Dendritic cell treated with granulocyte-macrophage colony-stimulating factor and Interleukin-4, amounts not matched to agents 40 ng/mL and 50 ng/mL, for 4 days (primary cell): ENCODE results near the gene ZC3H4.
"Not testable (repeated sequence)": the region's sequence is repeated elsewhere in the genome, so short reads cannot be mapped to it uniquely, and the experiment has no call there.

Source experiments
- H3K27ac Mint-ChIP-seq: one replicate; pipeline ENCODE4 v1.8.0; 2022; ENCODE audit warnings: mild to moderate bottlenecking, mixed read lengths
- H3K27me3 Mint-ChIP-seq: one replicate; pipeline ENCODE4 v1.8.0; 2022; ENCODE audit warnings: mild to moderate bottlenecking, mixed read lengths
- H3K36me3 Mint-ChIP-seq: one replicate; pipeline ENCODE4 v1.8.0; 2022; ENCODE audit warnings: low read depth, mixed read lengths
- H3K4me1 Mint-ChIP-seq: one replicate; pipeline ENCODE4 v1.8.0; 2022; ENCODE audit warnings: low read depth, mixed read lengths
- H3K4me3 Mint-ChIP-seq: one replicate; pipeline ENCODE4 v1.8.0; 2022; ENCODE audit warnings: mild to moderate bottlenecking, moderate library complexity, mixed read lengths
- H3K9me3 Mint-ChIP-seq: one replicate; pipeline ENCODE4 v1.8.0; 2022; ENCODE audit warnings: mixed read lengths
- intact Hi-C: fragments of 100-400 bp; cut with micrococcal nuclease; formaldehyde crosslinking; loops from one replicate; pipeline ENCODE4 v1.15.0; 2022

ZC3H4 gene

DNA sequence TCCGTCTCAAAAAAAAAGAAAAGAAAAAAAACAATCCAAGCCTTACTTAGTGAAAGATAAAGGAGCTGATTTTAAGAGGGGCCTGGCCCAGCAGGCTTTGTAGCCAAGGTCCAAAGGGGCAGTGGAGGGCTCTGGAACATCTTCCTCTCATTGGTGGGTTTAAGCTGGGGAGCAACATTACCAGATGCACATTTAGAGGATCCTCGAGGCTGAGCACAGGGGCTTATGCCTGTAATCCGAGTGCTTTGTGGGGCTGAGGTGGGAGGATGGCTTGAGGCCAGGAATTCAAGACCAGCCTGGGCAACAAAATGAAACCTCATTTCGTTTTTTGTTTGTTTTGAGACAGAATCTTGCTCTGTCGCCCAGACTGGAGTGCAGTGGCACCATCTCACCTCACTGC lies 57.2 kb downstream of the ZC3H4 start:
- peaks cover 10% of the 10 kb centered on the region for H3K4me1 Mint-ChIP-seq
- no peaks in the 10 kb centered on the region for H3K36me3 Mint-ChIP-seq
- H3K27ac Mint-ChIP-seq, result no peak overlapping the region
- intact Hi-C loops, result no loop called here
- H3K27me3 Mint-ChIP-seq, result peaks cover 19% of the 10 kb centered on the region
- H3K4me3 Mint-ChIP-seq, result no peak overlapping the region
- H3K9me3 Mint-ChIP-seq, result no peaks in the 10 kb centered on the region

DNA sequence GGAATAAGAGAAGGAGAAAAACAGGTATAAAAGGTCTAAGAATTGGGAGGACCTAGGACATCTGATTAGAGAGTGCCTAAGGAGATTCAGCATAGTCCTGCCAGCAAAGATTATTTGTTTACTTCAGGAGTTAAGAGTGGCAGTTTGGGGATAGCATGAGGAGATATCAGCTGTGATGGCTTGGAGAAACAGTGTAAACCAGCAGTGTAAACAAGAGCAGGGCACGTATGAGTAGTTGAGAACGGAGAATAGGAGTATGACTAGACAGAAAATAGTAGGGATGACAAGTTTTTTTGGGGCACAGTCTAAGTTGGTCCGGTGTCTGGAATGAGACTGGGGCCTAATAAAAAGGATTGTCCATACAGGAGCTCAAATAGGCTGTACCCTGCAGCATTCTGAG lies 63.0 kb downstream of the ZC3H4 start:
- H3K4me3 Mint-ChIP-seq, H3K27ac Mint-ChIP-seq, H3K9me3 Mint-ChIP-seq, intact Hi-C loops: not testable (repeated sequence)
- Mint-ChIP-seq H3K27me3 (peaks cover 14% of the 10 kb centered on the region), H3K4me1 (peaks cover 28% of the 10 kb centered on the region), H3K36me3 (peaks cover 22% of the 10 kb centered on the region)

DNA sequence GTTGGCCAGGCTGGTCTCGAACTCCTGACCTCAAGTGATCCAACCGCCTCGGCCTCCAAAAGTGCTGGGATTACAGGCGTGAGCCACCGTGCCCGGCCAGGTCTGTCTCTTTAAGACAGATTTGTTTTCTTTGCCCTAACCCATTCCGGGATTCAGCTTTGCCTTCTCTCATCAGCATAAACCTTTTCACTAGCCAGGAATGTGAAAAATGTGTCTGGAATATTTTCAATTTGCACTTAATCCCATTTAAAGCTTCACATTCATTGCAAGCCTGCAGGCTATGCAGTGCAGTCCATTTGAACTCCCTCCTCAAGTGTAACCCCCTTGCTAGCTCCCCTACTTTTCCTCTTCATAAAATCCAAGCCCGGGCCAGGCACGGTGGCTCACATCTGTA lies 64.3 kb downstream of the ZC3H4 start:
- Mint-ChIP-seq H3K27ac (peak overlapping the region; percentile 84), H3K4me3 (peak overlapping the region; percentile 87), H3K36me3 (peaks cover 24% of the 10 kb centered on the region), H3K4me1 (peaks cover 28% of the 10 kb centered on the region), H3K9me3 (no peaks in the 10 kb centered on the region), H3K27me3 (peaks cover 6% of the 10 kb centered on the region)
- intact Hi-C loops, result no loop called here

DNA sequence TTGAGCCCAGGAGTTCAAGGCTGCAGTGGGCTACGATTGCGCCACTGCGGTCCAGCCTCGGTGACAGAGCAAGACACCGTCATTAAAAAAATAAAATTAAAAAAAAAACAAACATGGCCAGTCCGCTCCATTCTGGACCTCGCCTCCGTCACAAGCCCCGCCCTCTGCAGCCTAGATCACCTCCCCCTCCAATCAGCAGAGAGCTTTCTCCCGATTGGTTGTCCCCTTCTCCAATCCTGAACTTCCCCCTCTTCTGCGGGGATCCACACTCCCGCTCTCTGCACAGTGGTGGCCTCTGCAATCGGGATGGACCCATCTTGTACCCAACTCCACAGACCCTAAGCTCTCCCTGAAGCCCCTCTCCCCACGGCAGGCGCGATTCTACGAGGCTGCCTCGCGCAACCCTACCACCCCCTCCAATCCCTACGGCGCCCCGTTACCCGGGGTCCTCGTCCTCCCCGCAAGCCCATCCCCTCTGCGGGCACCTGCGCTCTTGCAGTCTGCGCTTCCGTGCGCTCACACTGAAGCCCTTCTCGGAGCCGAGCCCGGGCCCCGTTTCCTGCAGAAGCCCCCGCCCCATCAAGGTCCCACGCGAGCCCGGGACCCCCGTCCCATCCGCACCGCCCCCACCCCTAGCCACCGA lies 65.7 kb downstream of the ZC3H4 start:
- peaks cover 28% of the 10 kb centered on the region for H3K4me1 Mint-ChIP-seq
- intact Hi-C loops, result no loop called here
- H3K27ac Mint-ChIP-seq, result peak overlapping the region; percentile 84
- H3K9me3 Mint-ChIP-seq, result no peaks in the 10 kb centered on the region
- peaks cover 29% of the 10 kb centered on the region for H3K36me3 Mint-ChIP-seq
- peak overlapping the region; percentile 87 for H3K4me3 Mint-ChIP-seq
- H3K27me3 Mint-ChIP-seq, result no peaks in the 10 kb centered on the region

DNA sequence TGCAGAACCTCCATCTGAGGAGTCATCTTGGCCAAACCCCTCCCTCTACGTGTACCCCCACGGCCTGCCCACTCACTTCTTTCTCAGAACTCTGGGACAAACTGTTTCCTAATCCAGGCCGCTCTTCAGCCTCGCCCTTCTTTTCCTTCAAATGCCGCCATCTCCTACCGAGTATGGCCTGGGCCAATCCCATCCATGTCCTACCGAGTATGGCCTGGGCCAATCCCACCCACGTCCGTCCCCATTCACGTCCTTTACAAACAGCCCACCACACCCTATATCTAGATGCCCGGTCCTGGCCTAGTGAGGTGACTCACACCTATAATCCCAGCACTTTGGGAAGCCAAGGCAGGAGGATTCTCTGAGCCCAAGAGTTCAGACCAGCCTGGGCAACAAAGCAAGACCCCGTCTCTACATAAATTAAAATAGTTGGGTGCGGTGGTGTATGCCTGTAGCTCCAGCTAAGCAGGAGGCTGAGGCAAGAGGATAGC lies 66.3 kb downstream of the ZC3H4 start:
- H3K36me3 Mint-ChIP-seq, result peaks cover 32% of the 10 kb centered on the region
- peak overlapping the region; percentile 87 for H3K4me3 Mint-ChIP-seq
- peaks cover 25% of the 10 kb centered on the region for H3K4me1 Mint-ChIP-seq
- H3K27me3 Mint-ChIP-seq, result no peaks in the 10 kb centered on the region
- intact Hi-C loops, result no loop called here
- H3K27ac Mint-ChIP-seq, result peak overlapping the region; percentile 84
- H3K9me3 Mint-ChIP-seq, result no peaks in the 10 kb centered on the region

DNA sequence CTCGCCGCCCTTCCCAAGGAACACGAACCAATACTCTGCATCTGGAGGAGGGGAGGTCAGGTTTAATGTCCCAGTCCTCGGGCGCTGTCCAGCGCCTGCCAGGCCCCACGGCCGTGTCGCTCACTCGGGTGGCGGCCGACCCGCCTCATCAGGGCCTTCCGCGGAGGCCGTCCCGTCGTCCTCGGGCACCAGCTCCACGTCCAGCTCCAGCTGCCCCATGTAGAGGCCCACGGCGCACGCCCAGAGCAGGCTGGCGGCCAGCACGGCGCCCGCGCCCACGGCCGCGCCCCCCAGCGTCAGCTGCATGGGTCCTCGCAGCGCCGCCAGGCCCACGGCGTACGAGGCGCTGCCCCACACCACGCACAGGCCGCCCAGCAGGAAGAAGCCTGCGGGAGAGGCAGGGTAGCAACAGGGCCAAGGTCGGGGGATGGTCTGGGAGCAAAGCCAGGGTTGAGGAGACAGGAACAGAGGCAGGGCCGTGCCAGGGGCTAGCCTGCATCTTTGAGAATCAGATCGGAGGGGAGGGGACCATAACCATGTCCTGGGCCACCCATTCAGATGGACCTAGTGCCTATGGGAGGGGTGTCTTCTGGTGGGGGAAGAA lies 67.6 kb downstream of the ZC3H4 start:
- Mint-ChIP-seq H3K4me3 (no peak overlapping the region), H3K4me1 (peaks cover 18% of the 10 kb centered on the region), H3K27me3 (no peaks in the 10 kb centered on the region), H3K27ac (no peak overlapping the region), H3K9me3 (no peaks in the 10 kb centered on the region), H3K36me3 (peaks cover 37% of the 10 kb centered on the region)
- intact Hi-C loops, result no loop called here

DNA sequence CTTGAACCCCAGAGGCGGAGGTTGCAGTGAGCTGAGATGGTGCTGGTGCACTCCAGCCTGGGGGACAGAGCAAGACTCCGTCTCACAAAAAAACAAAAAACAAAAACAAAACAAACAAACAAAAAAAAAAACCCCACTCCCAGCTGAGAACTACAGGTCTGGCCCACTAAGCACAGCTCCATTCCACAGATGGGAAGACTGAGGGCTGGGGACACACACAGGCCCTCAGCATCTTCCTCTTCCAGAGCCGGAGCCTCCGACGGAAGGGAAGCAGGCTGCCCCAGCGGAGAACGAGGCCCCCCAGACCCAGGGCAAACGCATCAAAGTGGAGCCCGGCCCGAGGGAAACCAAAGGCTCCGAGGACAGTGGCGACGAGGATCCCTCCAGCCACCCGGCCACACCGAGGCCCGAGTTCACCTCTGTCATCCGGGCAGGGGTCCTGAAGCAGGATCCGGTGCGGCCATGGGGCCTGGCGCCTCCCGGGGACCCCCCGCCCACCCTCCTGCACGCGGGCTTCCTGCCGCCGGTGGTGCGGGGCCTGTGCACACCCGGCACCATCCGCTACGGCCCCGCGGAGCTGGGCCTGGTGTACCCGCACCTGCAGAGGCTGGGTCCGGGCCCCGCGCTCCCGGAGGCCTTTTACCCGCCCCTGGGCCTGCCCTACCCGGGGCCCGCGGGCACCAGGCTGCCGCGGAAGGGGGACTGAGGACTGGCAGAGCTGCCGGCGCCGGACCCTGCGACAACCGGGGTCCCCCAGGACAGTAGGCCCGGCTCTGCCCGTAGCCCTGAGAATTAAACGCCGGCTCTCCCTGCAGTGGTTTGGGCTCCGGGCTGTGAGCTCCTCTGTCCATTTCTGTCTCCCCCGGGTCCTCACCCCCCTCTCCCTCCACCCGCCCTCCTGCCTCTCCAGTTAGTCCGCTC lies 68.4 kb downstream of the ZC3H4 start:
- Mint-ChIP-seq H3K9me3 (no peaks in the 10 kb centered on the region), H3K4me3 (no peak overlapping the region), H3K4me1 (peaks cover 18% of the 10 kb centered on the region), H3K27ac (no peak overlapping the region), H3K27me3 (no peaks in the 10 kb centered on the region), H3K36me3 (peaks cover 40% of the 10 kb centered on the region)
- intact Hi-C loops, result no loop called here

DNA sequence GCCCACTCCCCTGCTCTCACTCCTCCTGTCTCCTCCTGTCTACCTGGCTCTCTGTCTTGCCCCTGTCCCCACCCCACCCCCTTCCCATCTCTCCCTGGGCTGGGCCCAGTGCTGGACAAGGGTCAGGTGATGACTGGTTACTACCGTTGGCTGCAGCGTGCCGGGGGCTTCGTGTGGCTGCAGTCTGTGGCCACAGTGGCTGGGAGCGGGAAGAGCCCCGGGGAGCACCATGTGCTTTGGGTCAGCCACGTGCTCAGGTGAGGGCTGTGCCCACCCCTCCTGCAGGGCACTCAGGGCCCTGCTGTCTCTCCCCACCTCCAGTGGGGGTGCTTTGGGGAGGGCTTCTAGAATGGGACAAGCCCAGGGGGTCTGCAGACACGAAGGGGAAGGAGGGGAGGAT lies 72.7 kb downstream of the ZC3H4 start:
- peaks cover 23% of the 10 kb centered on the region for H3K36me3 Mint-ChIP-seq
- no peaks in the 10 kb centered on the region for H3K9me3 Mint-ChIP-seq
- no peak overlapping the region for H3K4me3 Mint-ChIP-seq
- peaks cover 9% of the 10 kb centered on the region for H3K4me1 Mint-ChIP-seq
- H3K27ac Mint-ChIP-seq, result no peak overlapping the region
- intact Hi-C loops, result no loop called here
- H3K27me3 Mint-ChIP-seq, result peaks cover 18% of the 10 kb centered on the region

DNA sequence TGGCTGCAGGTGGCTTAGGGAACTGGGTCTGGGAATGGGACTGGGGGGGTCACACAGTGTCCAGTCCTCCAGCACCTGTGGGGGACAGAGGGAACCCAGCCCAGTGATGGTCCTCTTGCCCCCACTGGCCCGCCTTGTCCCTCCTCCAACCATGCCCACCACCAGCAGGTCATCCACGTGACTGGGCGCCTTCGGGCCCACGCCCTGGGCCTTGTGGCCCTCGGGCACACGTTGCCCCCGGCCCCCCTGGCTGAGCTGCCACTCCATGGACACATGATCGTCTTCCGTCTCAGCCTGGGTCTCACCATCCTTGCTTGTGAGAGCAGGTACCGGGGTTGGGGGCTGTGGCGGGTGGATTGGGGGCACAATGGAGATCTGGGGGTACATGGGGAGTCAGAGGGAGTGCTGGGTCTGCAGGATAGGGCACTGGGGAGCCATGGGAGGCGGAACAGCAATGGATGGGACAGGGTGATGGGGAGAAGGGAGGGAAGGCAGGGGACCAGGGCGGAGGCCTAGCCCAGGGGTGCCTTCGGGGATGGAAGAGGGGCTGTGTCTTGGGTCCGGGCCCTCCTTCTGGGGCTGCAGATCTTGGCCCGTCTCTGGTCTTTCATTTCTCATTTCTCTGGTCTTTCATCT lies 74.2 kb downstream of the ZC3H4 start:
- Mint-ChIP-seq H3K4me1 (peaks cover 21% of the 10 kb centered on the region), H3K36me3 (peaks cover 19% of the 10 kb centered on the region), H3K9me3 (no peaks in the 10 kb centered on the region), H3K4me3 (no peak overlapping the region), H3K27ac (no peak overlapping the region), H3K27me3 (peaks cover 28% of the 10 kb centered on the region)
- intact Hi-C loops, result loop anchor here (5.0 kb wide), 1 partner anchor 88 kb away; no protein-coding TSS in a partner anchor

DNA sequence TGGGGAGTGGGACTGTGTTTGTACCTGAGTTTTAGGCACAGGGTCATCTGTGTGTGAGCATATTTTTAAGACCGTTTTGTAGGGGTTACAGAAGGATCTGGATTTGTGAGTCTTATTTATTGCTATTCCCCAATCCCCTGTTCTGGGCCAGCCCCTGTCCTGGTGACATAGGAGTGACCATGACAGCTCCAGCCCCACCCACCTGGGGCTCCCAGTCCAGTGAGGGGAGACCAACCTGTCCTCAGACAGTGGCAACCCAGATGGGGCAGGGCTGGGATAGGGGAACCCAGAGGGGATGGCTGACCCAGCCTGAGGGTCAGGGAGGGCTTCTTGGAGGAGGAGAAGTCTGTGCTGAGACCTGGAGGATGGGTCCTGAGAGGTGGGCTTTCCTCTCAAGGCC lies 75.8 kb downstream of the ZC3H4 start:
- Mint-ChIP-seq H3K9me3 (no peaks in the 10 kb centered on the region), H3K4me3 (no peak overlapping the region), H3K27me3 (peaks cover 39% of the 10 kb centered on the region), H3K4me1 (peaks cover 21% of the 10 kb centered on the region), H3K27ac (no peak overlapping the region), H3K36me3 (peaks cover 13% of the 10 kb centered on the region)
- intact Hi-C loops, result loop anchor here (5.0 kb wide), 1 partner anchor 90 kb away; no protein-coding TSS in a partner anchor

DNA sequence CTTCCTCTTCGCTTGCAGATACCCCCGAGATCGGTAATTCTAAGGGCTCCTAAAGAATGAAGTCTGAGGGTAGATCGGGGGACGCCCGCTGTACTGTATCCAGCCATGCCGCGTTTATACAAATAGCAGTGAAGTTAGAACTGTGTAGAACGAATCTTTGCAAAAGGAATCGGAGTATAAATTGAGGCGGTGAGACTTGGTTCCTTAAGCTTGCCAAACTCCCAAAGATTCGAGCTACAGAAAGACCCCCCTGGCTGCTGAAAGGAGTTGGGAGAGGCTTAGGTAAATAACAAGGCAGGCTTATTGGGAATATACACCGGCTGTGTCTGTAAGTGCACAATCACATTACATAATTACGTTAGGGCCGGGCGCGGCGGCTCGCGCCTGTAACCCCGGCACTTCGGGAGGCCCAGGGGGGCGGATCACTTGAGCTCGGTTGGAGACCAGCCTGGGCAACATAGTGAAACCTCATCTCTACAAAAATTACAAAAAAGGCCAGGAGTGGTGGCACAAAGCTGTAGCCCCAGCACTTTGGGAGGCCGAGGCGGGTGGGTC lies 77.4 kb downstream of the ZC3H4 start:
- Mint-ChIP-seq H3K27me3 (peaks cover 51% of the 10 kb centered on the region), H3K36me3 (peaks cover 6% of the 10 kb centered on the region)
- intact Hi-C loops, result loop anchor here (5.0 kb wide), 1 partner anchor 91 kb away; no protein-coding TSS in a partner anchor

DNA sequence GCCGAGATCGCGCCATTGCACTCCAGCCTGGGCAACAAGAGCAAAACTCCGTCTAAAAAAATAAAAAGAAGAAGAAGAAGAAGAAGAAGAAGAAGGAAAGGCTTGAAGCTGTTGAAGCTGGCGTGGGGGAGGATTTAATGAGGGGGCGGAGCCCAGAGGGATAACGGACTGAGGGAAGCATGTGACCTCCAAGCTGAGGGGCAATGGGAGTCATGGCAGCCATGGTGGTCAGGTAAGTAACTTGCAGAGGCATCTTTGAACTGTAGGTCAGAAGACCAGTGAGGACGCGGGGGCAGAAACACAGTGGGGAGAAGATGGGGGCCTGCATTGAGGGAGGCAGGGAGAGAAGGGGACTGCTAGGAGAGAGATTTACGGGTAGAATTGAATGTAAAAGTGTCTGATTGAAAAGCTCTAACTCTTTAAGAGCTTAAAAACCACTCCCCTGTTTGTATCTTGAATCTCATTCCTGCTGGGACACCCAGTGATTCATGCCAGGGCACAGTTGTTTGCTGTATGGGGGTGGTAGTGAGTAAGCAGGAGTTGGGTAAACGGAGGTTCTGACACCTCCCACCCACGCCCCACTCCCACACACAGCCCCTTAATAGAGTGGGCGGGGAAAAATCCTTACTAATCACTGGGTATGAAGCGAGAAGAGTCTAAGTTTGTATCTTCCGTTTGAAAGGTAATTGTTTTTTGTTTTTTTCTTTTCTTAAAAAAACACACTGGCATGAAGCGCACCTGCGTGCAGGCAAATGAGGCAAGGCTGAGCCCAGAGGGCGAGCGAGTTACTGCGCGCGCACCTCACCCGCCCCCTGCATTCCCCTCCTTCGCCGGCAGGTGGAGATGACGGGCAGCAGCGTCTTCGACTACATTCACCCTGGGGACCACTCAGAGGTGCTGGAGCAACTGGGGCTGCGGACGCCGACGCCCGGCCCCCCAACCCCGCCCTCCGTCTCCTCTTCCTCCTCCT lies 78.2 kb downstream of the ZC3H4 start:
- peaks cover 21% of the 10 kb centered on the region for H3K4me1 Mint-ChIP-seq
- no peaks in the 10 kb centered on the region for H3K9me3 Mint-ChIP-seq
- intact Hi-C loops, result loop anchor here (5.0 kb wide), 1 partner anchor 92 kb away; no protein-coding TSS in a partner anchor
- peak overlapping the region; percentile 53 for H3K27ac Mint-ChIP-seq
- H3K36me3 Mint-ChIP-seq, result peaks cover 4% of the 10 kb centered on the region
- peak overlapping the region; percentile 73 for H3K4me3 Mint-ChIP-seq
- peaks cover 56% of the 10 kb centered on the region for H3K27me3 Mint-ChIP-seq

More for the DNA sequence above, 77.4 kb downstream of the ZC3H4 start:
- peak overlapping the region; percentile 53 for H3K27ac Mint-ChIP-seq
- no peaks in the 10 kb centered on the region for H3K9me3 Mint-ChIP-seq
- H3K4me1 Mint-ChIP-seq, result peaks cover 21% of the 10 kb centered on the region
- peak overlapping the region; percentile 73 for H3K4me3 Mint-ChIP-seq
